Esophagus muscularis mucosa (tissue), 4 donors: Measurements from ENCODE around the gene TENT4B. TPM values are rescaled to one million over a fixed set of nuclear protein-coding genes. Genes with fewer than 3 reads are reported as not detected.

ENCODE experiments used
- DNase-seq: peaks from one replicate; pipeline ENCODE4 v3.0.0-alpha.2; 2017; ENCODE audit errors: extremely low spot score
- H3K27ac ChIP-seq, 4 donors: fragments of 200-600 bp; sonication (generic); replicated peaks in 1 of 4; 1 replicate in 3 of 4; 2 replicates in 1 of 4; pipeline ENCODE4 v1.5.1; 2016 to 2019; ENCODE audit warnings: mild to moderate bottlenecking in 1 of 4
- H3K27me3 ChIP-seq, 4 donors: fragments of 200-600 bp; sonication (generic); one replicate each; pipeline versions ENCODE4 v1.5.1 to v1.6.0; 2016 to 2019
- H3K36me3 ChIP-seq, 4 donors: fragments of 200-600 bp; sonication (generic); one replicate each; pipeline ENCODE4 v1.5.1; 2016 to 2019
- H3K4me1 ChIP-seq, 4 donors: fragments of 200-600 bp; sonication (generic); one replicate each; pipeline ENCODE4 v1.5.1; 2016 to 2019
- H3K4me3 ChIP-seq, 4 donors: fragments of 200-600 bp; sonication (generic); 1 replicate in 2 of 4; 2 replicates in 2 of 4; pipeline ENCODE4 v1.5.1; 2016 to 2019; ENCODE audit warnings: mild to moderate bottlenecking in 4 of 4, moderate library complexity in 1 of 4
- H3K9me3 ChIP-seq, 4 donors: fragments of 200-600 bp; sonication (generic); 1 replicate in 3 of 4; 2 replicates in 1 of 4; pipeline ENCODE4 v1.5.1; 2016 to 2019
- EP300 ChIP-seq: sonication (generic); formaldehyde crosslinking; IDR thresholded peaks from one replicate; pipeline ENCODE4 v1.6.1; 2017; ENCODE audit warnings: antibody characterized with exemption
- POLR2A ChIP-seq: fragments of 450-650 bp; IDR thresholded peaks from one replicate; pipeline ENCODE4 v1.6.1; 2017; ENCODE audit warnings: antibody characterized with exemption, moderate library complexity, mild to moderate bottlenecking, low read depth
- POLR2AphosphoS5 ChIP-seq, 2 donors: sonication (generic); formaldehyde crosslinking; IDR thresholded peaks; one replicate each; pipeline ENCODE4 v1.6.1; 2017; ENCODE audit warnings: antibody characterized with exemption in 2 of 2
- WGBS: methylation state at CpG from one replicate; pipeline ENCODE4 v1.1.5; 2018; 5-methylcytosine and 5-hydroxymethylcytosine counted together
- intact Hi-C: fragments of 100-400 bp; cut with DNase I; formaldehyde crosslinking; loops from one replicate; pipeline ENCODE4 v1.15.1; 2023
- total RNA-seq, 4 donors: library from RNA; depleted of rRNA; stranded (reverse); fragments of >200 nt; gene quantifications; one replicate each; pipeline versions ENCODE4 v1.1.0 to v1.2.1, GENCODE V29; 2016
- TF ChIP-seq, protein P1 (sequence below), 3 experiments: fragments of 200-600 bp in 2 of 3; fragments of 450-650 bp in 1 of 3; sonication (generic) in 2 of 3; IDR thresholded peaks; one replicate each; pipeline ENCODE4 v1.5.1; 2017 to 2019; ENCODE audit warnings: antibody characterized with exemption in 3 of 3, mild to moderate bottlenecking in 2 of 3, moderate library complexity in 1 of 3

TENT4B gene
- total RNA-seq, 4 donors from 2014 or later = 9.9 to 18.3 (median 16.7) TPM

DNA sequence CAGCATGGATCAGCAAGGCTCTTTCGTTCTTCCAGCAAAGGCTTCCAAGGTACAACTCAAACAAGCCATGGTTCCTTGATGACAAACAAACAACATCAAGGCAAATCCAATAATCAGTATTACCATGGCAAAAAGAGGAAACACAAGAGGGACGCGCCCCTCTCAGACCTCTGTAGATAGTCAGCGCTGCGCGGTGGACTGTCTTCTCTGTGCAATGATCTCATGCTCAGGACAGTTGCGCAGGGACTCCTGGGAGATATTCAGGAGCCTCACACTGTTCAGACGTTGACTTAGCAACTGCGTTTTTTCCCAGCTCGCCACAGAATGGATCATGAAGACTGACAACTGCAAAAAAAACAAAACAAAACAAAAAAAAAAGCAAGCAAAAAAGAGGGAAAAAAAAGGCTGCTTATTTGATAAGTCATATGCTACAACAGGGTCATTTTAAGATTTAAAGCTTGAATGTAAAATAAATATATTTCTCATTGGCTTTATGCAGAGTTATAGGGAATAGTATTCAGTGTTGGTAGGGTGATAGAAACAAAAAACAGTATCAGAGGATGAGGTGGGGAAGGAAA lies 76.1 kb downstream of the TENT4B start:
- H3K9me3 ChIP-seq = no peaks in the 10 kb centered on the region
- 90% methylated on average over 10 of the region's 10 CpGs for WGBS
- no peak overlapping the region for H3K27ac ChIP-seq
- H3K4me3 ChIP-seq = no peak overlapping the region
- H3K4me1 ChIP-seq = no peaks in the 10 kb centered on the region
- H3K36me3 ChIP-seq = peaks cover 24 to 59% (median 53%) of the 10 kb centered on the region in 4 donors
- H3K27me3 ChIP-seq = no peaks in the 10 kb centered on the region
- intact Hi-C loops = no loop called here
- DNase-seq = no peak
- no peak for TF ChIP-seq POLR2A
- TF ChIP-seq POLR2AphosphoS5 (IDR thresholded peaks at IDR 0.05) = no peak
- TF ChIP-seq, protein P1, sequence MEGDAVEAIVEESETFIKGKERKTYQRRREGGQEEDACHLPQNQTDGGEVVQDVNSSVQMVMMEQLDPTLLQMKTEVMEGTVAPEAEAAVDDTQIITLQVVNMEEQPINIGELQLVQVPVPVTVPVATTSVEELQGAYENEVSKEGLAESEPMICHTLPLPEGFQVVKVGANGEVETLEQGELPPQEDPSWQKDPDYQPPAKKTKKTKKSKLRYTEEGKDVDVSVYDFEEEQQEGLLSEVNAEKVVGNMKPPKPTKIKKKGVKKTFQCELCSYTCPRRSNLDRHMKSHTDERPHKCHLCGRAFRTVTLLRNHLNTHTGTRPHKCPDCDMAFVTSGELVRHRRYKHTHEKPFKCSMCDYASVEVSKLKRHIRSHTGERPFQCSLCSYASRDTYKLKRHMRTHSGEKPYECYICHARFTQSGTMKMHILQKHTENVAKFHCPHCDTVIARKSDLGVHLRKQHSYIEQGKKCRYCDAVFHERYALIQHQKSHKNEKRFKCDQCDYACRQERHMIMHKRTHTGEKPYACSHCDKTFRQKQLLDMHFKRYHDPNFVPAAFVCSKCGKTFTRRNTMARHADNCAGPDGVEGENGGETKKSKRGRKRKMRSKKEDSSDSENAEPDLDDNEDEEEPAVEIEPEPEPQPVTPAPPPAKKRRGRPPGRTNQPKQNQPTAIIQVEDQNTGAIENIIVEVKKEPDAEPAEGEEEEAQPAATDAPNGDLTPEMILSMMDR (IDR thresholded peaks at IDR 0.05) = no peak
- TF ChIP-seq EP300 = no peak

DNA sequence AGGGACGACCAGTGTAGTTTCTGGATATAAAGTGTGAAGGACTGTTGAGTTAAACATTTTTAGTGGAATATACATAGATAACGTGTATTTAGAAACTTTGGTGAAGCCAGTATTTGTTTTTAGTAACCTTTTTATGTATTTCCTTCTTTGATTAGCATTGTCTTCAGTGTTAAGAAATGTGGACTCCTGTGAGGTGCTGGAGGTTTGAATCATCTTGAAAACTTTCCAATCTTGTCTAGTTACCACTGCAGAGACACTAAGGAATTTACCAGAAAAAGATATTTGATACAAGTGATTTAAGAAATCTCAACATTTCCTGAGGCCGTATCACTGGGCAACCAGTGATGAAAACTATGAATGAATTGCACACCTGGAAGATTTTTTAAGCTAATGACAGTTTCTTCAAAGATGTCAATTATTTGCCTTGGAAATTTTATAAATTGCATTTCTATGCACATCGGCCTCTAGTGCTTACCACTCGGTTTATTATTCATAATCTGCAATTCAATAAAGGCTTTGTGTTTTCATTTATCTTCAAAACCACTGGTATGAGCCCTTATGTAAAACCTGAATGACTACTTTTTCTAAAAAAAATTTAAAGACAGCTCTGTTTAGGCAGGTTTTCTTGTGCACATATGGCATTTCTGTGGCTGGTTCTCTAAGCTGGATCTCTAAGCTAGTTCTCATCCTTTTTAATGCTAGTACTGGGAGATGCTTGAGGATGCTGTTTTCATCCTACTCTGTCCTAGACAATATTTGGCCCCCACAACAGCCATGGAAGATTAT lies 81.9 kb downstream of the TENT4B start:
- TF ChIP-seq POLR2AphosphoS5 (IDR thresholded peaks at IDR 0.05) (no peak), POLR2A (no peak), EP300 (no peak)
- TF ChIP-seq, protein P1 (IDR thresholded peaks at IDR 0.05) = no peak
- intact Hi-C loops = no loop called here
- no peaks in the 10 kb centered on the region for H3K9me3 ChIP-seq
- H3K27ac ChIP-seq = no peak overlapping the region
- H3K4me3 ChIP-seq = no peak overlapping the region
- no peaks in the 10 kb centered on the region for H3K4me1 ChIP-seq
- 71% methylated on average over 5 of the region's 5 CpGs for WGBS
- no peaks in the 10 kb centered on the region for H3K27me3 ChIP-seq
- DNase-seq = no peak
- H3K36me3 ChIP-seq = peaks cover 0 to 6% (median 2%) of the 10 kb centered on the region in 4 donors

DNA sequence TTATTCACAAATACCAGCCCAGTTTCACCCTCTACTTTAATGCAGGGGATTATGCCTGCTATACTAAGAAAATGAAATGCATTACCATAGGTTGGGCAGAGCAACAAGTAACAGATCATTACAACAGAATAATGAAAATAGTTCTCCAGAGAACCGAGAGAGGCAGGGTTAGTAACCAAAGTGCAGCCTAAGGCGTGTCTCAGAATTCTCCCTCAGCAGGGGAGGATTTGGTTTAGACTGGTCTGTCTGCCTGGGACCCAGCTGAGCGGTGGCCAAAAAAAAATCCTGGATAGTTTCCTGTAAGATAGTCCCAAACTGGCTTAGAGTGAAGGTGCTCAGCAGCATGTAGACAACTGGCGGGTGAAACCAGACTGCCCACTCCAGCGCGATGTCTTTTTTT lies 82.5 kb downstream of the TENT4B start:
- intact Hi-C loops = no loop called here
- 56% methylated on average over 6 of the region's 6 CpGs for WGBS
- H3K4me1 ChIP-seq = no peaks in the 10 kb centered on the region

DNA sequence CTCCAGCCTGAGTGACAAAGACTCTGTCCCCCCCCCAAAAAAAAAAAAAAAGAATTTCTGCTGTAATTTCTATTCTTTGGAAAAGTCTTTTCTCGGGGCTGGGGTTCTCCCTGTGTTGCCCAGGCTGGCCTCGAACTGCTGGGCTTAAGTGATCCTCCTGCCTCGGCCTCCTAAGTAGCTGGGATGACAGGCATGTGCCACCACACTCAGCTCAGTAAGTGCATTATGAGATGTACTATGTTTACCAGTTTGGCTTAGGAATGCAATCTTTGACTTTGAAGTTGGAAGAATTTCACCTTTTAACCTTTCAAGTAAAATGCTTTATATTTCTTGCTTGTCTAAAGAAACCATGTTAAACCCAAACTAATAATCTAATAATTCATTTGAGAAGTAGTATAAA lies 85.2 kb downstream of the TENT4B start:
- Histone ChIP-seq H3K4me3 (no peak overlapping the region), H3K27me3 (peaks cover 0 to 3% (median 0%) of the 10 kb centered on the region in 4 donors), H3K27ac (no peak overlapping the region), H3K36me3 (no peaks in the 10 kb centered on the region), H3K4me1 (no peaks in the 10 kb centered on the region), H3K9me3 (no peaks in the 10 kb centered on the region)
- 96% methylated on average over 3 of the region's 3 CpGs for WGBS
- DNase-seq = no peak
- TF ChIP-seq, protein P1 (IDR thresholded peaks at IDR 0.05) = no peak
- TF ChIP-seq POLR2AphosphoS5 (IDR thresholded peaks at IDR 0.05) (no peak), EP300 (no peak)
- intact Hi-C loops = no loop called here

More for the DNA sequence above, 82.5 kb downstream of the TENT4B start:
- no peak for DNase-seq
- no peaks in the 10 kb centered on the region for H3K9me3 ChIP-seq
- H3K4me3 ChIP-seq = no peak overlapping the region
- peaks cover 0 to 6% (median 0%) of the 10 kb centered on the region in 4 donors for H3K36me3 ChIP-seq
- no peak overlapping the region for H3K27ac ChIP-seq
- TF ChIP-seq POLR2A (no peak), POLR2AphosphoS5 (IDR thresholded peaks at IDR 0.05) (no peak), EP300 (no peak)
- TF ChIP-seq, protein P1 (IDR thresholded peaks at IDR 0.05) = no peak
- no peaks in the 10 kb centered on the region for H3K27me3 ChIP-seq
